Measurements from ENCODE around the gene SPEF1.

SPEF1 gene

GRCh38 chr20:3764659-3765058, 16.6 kb downstream of the SPEF1 start:
- DNase-seq = no peak

- no peak for DNase-seq
Measured at GRCh38 chr20:3763671-3764601, 17.3 kb downstream of the SPEF1 start.

GRCh38 chr20:3760655-3761348, 20.4 kb downstream of the SPEF1 start:
- DNase-seq = no peak

- no peak for DNase-seq
Measured at GRCh38 chr20:3759884-3760283, 21.4 kb downstream of the SPEF1 start.

GRCh38 chr20:3759316-3759823, 21.9 kb downstream of the SPEF1 start:
- DNase-seq = no peak

- DNase-seq = no peak
Measured at GRCh38 chr20:3758566-3758965, 22.7 kb downstream of the SPEF1 start.

- DNase-seq = no peak
Measured at GRCh38 chr20:3757268-3757667, 24.0 kb downstream of the SPEF1 start.

- no peak for DNase-seq
Measured at GRCh38 chr20:3755814-3756480, 25.3 kb downstream of the SPEF1 start.

- no peak for DNase-seq
Measured at GRCh38 chr20:3755269-3755668, 26.0 kb downstream of the SPEF1 start.

GRCh38 chr20:3754276-3754630, 27.0 kb downstream of the SPEF1 start:
- no peak for DNase-seq

GRCh38 chr20:3753501-3754275, 27.6 kb downstream of the SPEF1 start:
- DNase-seq = no peak

GRCh38 chr20:3753098-3753497, 28.1 kb downstream of the SPEF1 start:
- DNase-seq = peak; percentile 59

- DNase-seq = no peak
Measured at GRCh38 chr20:3752386-3752759, 28.9 kb downstream of the SPEF1 start.

- DNase-seq = peak; percentile 44
Measured at GRCh38 chr20:3751675-3752385, 29.4 kb downstream of the SPEF1 start.

- no peak for DNase-seq
Measured at GRCh38 chr20:3751305-3751674, 30.0 kb downstream of the SPEF1 start.

GRCh38 chr20:3749689-3750531, 31.3 kb downstream of the SPEF1 start:
- DNase-seq = peak; percentile 46

GRCh38 chr20:3749087-3749688, 32.1 kb downstream of the SPEF1 start:
- DNase-seq = no peak

- DNase-seq = no peak
Measured at GRCh38 chr20:3748073-3748472, 33.2 kb downstream of the SPEF1 start.

- DNase-seq = no peak
Measured at GRCh38 chr20:3747471-3747870, 33.8 kb downstream of the SPEF1 start.

GRCh38 chr20:3745686-3746173, 35.5 kb downstream of the SPEF1 start:
- DNase-seq = no peak
